ENCODE results near the gene SAMMSON. TPM values are rescaled to one million over a fixed set of nuclear protein-coding genes. Genes with fewer than 3 reads are reported as not detected.

The SAMMSON gene
- total and polyA plus RNA-seq, 9 of the 15 experiments (the other 6 are each of a cell fraction or from before 2014, with no cell fraction given): 0.65 to 4.4 (median 1.9) TPM

DNA sequence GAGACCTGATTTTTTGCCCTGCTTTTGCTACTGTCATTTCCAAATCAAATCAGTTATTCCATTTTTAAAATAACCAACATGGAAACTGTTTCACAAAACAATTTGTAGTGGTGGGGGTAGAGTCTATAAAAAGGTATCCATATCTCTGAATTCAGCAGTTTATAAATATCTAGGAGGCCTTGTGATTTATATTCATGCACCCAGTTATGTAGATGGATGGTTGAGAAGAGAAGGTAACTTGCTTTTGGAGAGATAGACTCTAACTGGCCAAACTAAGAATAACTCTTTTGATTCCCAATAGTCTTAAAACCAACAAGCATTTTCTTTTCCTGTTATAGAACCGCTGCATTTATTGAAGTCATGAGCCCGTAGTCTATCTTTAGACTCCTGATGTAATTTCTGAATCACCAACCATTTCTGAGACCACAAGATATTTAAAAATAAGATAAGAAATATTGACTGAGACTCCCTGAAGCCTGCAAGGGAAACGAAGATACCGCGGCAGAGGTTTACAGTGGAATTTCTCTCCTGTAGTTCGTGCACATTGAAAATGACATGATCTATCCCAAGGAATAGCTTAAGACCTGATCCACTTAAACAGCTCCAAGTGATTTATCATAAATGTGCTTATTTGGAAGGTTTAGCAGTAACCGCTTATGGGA, 68.5 kb downstream of the SAMMSON start (continued):
- TF ChIP-seq MEF2D (tag; conservative IDR thresholded peaks at IDR 0.05; ENCODE audit: low read depth): 0 out of 2 replicates have a peak, but pooled peaks have one; percentile 51
- TF ChIP-seq STAT5B (CRISPR knock-in tag; IDR thresholded peaks at IDR 0.05): no peak
- TF ChIP-seq MTA1 (IDR thresholded peaks at IDR 0.05; ENCODE audit: borderline replicate concordance): no peak
- TF ChIP-seq POLR2G (IDR thresholded peaks at IDR 0.05; ENCODE audit: low read depth, low read length): no peak
- TF ChIP-seq ARID1B (IDR thresholded peaks at IDR 0.05): 0 out of 2 replicates have a peak, but pooled peaks have one; percentile 14
- peak; percentile 73 for TF ChIP-seq FOSL1 (tag; conservative IDR thresholded peaks at IDR 0.05)
- no peak for TF ChIP-seq NFXL1 (CRISPR knock-in tag; IDR thresholded peaks at IDR 0.05)
- TF ChIP-seq TAF7 (tag; IDR thresholded peaks at IDR 0.05): no peak

DNA sequence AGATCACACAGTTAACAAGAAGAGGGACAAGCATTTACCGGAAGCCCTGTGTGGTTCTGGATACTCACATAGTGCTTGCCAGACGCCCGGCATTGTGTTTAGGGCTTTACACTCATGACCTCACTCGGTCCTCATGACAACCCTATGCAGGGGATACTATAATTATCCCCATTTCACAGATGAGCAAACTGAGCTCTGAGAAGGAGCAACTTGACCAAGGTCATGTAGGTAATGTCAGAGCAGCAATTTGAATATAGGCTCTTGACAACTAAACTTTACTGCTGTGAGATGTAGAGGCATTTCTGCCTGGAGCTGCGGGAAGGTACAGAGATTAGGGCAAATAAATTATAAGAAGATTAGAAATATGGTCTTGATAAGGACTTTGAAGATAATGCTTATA, 70.0 kb downstream of the SAMMSON start:
- Histone ChIP-seq H3K27me3 (ENCODE audit: control insufficient read depth in 2 of 2, insufficient read depth in 2 of 2, low read length in 2 of 2) (peaks cover 0 to 2% of the 10 kb centered on the region in 2 experiments; a peak in 4 of 5 replicates), H3K4me3 (no peak overlapping the region), H3K9me3 (replicated peaks; ENCODE audit: control insufficient read depth, insufficient read depth, low read depth, low read length) (no peaks in the 10 kb centered on the region), H3K9ac (ENCODE audit: insufficient read depth in 1 of 2, low read depth in 2 of 2, low read length in 2 of 2) (no peak overlapping the region), H4K20me1 (replicated peaks; ENCODE audit: control insufficient read depth, insufficient read depth, low read length) (no peaks in the 10 kb centered on the region), H3K27ac (ENCODE audit: extremely low read depth, low read depth, low read length) (no peak overlapping the region), H2AFZ (ENCODE audit: low read depth, low read length) (no peak overlapping the region), H3K36me3 (ENCODE audit: control insufficient read depth, insufficient read depth, low read length) (no peaks in the 10 kb centered on the region), H3K4me2 (ENCODE audit: insufficient read depth, low read length) (no peak overlapping the region), H3K9me1 (ENCODE audit: control insufficient read depth, insufficient read depth, low read length) (no peaks in the 10 kb centered on the region), H3K4me1 (replicated peaks in 1 of 2; ENCODE audit: control insufficient read depth in 2 of 2, insufficient read depth in 2 of 2, low read length in 2 of 2) (no peaks in the 10 kb centered on the region), H3K79me2 (ENCODE audit: control insufficient read depth, insufficient read depth, low read length) (no peaks in the 10 kb centered on the region)
- no peak for FAIRE-seq
- in situ Hi-C loops (cut with MboI): loop anchor here (25.0 kb wide), 1 partner anchor 1593 kb away; no protein-coding TSS in a partner anchor
- ATAC-seq: no peak
- WGBS (ENCODE audit: insufficient coverage, low coverage, missing lambda C conversion rate): 3% methylated on average over 5 of the region's 5 CpGs
- ChIA-PET POLR2A (no interaction called here), CTCF (ENCODE audit: low intra/inter-chr PET ratio) (no interaction called here)
- DNase-seq (ENCODE audit: extremely low read depth in 1 of 4, low spot score in 3 of 4): no peak
- intact Hi-C loops (cut with micrococcal nuclease): no loop called here
- no TSS peak for BruUV-seq (replicated peaks)
- no peak for TF ChIP-seq ZNF583 (CRISPR knock-in tag; IDR thresholded peaks at IDR 0.05)
- peak; percentile 70 for TF ChIP-seq RBM25 (IDR thresholded peaks at IDR 0.05; ENCODE audit: low read depth, low read length, severe bottlenecking)
- TF ChIP-seq TSC22D4 (tag; IDR thresholded peaks at IDR 0.05): no peak
- no peak for TF ChIP-seq PML (IDR thresholded peaks at IDR 0.05; ENCODE audit: low read length)

Data from K562 (cell line).